Ovary (tissue), 3 donors: ENCODE measurements around the gene NUP93.

Experiments used
- EP300 ChIP-seq: sonication (generic); formaldehyde crosslinking; IDR thresholded peaks from one replicate; pipeline ENCODE4 v1.6.1; 2017; ENCODE audit warnings: antibody characterized with exemption
- POLR2A ChIP-seq: fragments of 450-650 bp; IDR thresholded peaks from one replicate; pipeline ENCODE4 v1.6.1; 2017; ENCODE audit warnings: antibody characterized with exemption, mild to moderate bottlenecking, moderate library complexity
- TF ChIP-seq, protein P1 (sequence below), 3 donors: fragments of 450-650 bp in 2 of 3; fragments of 200-600 bp in 1 of 3; IDR thresholded peaks; one replicate each; pipeline versions ENCODE4 v1.5.1 to v1.8.0; 2016 to 2022; ENCODE audit warnings: antibody characterized with exemption in 3 of 3, mild to moderate bottlenecking in 1 of 3
- donor health status: DM: no; HTN: no; CAD: no.

DNA sequence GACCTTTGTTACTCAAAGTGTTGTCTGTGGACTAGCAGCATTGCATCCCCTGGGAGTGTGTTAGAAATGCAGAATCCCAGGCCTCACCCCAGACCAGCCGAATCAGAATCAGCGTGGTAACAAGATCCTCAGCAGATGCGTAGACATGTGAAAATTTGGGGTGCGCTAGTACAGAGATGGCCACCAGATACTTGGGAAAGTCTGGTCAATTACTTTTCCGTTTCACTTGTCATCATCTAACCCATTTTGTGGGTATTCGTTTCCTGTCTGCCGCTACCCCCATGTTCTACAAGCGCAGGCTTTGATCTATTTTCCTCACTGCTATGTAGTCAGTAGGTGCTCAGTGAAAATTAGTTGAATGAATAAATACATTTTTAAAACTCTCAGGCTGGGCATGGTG lies 168.9 kb downstream of the NUP93 start:
- TF ChIP-seq POLR2A (no peak), EP300 (no peak)
- TF ChIP-seq, protein P1, sequence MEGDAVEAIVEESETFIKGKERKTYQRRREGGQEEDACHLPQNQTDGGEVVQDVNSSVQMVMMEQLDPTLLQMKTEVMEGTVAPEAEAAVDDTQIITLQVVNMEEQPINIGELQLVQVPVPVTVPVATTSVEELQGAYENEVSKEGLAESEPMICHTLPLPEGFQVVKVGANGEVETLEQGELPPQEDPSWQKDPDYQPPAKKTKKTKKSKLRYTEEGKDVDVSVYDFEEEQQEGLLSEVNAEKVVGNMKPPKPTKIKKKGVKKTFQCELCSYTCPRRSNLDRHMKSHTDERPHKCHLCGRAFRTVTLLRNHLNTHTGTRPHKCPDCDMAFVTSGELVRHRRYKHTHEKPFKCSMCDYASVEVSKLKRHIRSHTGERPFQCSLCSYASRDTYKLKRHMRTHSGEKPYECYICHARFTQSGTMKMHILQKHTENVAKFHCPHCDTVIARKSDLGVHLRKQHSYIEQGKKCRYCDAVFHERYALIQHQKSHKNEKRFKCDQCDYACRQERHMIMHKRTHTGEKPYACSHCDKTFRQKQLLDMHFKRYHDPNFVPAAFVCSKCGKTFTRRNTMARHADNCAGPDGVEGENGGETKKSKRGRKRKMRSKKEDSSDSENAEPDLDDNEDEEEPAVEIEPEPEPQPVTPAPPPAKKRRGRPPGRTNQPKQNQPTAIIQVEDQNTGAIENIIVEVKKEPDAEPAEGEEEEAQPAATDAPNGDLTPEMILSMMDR (IDR thresholded peaks at IDR 0.05) = no peak
